Measurements from ENCODE around the gene XPO6.
A peak's percentile ranks its signal among the peaks of the same experiment; 100 is the strongest.

The XPO6 gene

DNA sequence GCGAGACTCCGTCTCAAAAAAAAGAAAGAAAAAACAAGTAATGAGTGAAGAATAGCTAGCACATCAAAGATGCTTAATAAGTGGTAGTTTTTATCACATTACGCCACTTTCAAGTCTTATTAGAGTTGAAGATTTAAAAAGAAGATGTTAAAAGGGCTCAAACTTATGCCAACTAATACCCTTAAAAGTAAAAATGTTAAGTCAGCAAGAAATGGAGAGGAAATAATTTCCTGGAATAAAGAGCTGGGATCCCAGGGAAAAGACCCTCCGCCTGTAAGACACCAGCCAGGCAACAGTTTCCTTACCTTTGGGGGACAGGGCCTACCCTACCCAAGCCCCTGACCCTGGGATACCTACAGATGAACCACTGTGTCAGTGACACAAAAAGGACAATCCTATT lies 3.6 kb downstream of the XPO6 start:
- no peak for DNase-seq (ENCODE audit: low spot score)

- no peak for DNase-seq (ENCODE audit: low spot score)
Observed at GRCh38 chr16:28207399-28207798, 4.4 kb downstream of the XPO6 start.

- DNase-seq (ENCODE audit: low spot score) = no peak
Observed at GRCh38 chr16:28205974-28206373, 5.8 kb downstream of the XPO6 start.

- no peak for DNase-seq (ENCODE audit: low spot score)
Observed at GRCh38 chr16:28205117-28205899, 6.5 kb downstream of the XPO6 start.

- no peak for DNase-seq (ENCODE audit: low spot score)
Observed at GRCh38 chr16:28204622-28205021, 7.1 kb downstream of the XPO6 start.

DNA sequence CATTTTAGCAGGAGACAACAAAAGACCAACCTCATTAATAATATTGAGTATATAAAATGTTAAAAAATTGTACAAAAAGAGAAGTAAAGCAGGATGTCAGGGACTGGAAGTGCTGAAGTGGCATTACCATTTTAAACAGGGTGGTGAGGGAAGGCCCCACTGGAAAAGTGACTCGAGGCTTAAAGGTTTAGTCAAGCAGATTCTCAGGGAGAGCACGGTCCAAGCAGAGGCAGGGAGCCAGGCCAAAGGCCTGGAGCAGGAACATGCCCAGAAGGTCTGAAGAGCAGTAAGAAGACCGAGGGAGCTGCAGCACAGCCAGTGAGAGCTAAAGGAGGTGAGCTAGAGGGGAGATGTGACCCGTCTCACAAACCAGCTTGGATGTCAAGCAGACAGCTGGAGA lies 7.6 kb downstream of the XPO6 start:
- no peak for DNase-seq (ENCODE audit: low spot score)

DNA sequence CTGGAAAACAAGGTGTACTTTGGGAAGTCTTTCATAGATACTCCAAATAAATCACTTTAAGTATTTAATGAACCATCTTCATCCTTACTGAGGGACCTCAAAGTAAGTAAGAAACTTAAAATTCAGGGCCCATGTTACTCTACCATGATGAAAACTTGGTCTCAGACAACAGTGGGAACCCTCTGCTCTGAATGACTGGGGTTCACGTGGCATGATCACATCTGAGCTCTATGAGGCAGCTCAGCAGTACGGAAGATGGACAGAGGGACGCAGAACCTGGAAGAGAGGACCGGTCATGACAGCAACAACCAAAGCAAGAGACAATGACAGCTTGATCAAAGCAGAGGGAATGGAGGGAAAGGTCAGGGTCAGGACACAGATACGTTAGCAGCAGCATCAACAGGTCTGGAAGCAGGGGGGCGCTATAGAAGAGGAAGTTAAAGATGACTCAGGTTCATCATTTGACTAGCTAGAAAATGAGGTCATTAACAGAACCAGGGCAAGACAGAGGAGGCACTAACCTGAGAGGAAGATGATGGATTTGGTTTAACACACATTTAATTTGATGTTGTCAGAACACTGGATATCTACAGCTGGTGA lies 9.5 kb downstream of the XPO6 start:
- DNase-seq (ENCODE audit: low spot score) = no peak

DNA sequence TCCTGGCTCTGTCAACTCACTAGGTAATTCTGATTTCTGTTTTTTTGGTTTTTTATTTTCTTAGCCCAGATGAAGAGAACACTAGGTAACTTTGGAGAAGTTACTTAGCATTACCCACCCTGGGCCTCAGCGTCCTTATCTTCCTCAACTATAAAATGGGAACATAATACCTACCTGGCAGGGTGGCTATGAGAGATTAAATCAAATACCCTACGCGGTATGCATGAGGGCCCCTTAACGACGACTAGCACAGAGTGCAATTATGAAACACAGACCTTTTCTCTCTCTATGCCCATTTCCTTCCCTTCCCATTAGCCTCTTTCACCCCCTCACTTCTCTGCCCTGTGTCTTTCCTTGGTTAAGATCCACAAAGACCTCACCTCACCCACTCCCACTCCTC lies 11.1 kb downstream of the XPO6 start:
- no peak for DNase-seq (ENCODE audit: low spot score)

- DNase-seq (ENCODE audit: low spot score) = no peak
Observed at GRCh38 chr16:28196387-28196987, 15.3 kb downstream of the XPO6 start.

DNA sequence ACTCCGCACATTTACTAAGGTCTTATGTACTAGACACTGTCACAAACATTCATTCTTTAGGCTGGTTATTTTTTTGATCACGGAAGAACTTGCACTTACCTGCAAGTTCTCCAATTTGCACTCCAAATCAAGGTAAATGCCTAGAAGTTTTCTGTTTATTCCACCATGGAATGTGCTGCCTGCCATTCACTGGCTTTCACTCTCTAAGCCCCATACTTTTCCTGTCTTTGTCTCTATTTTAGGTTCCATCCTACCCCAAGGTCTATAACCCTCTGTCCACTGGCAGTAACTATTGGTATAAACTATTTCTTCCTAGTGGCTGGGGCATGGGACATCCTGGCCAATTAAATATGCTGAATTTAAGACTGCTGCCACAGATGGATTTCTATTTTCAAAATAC lies 15.9 kb downstream of the XPO6 start:
- DNase-seq (ENCODE audit: low spot score) = no peak

DNA sequence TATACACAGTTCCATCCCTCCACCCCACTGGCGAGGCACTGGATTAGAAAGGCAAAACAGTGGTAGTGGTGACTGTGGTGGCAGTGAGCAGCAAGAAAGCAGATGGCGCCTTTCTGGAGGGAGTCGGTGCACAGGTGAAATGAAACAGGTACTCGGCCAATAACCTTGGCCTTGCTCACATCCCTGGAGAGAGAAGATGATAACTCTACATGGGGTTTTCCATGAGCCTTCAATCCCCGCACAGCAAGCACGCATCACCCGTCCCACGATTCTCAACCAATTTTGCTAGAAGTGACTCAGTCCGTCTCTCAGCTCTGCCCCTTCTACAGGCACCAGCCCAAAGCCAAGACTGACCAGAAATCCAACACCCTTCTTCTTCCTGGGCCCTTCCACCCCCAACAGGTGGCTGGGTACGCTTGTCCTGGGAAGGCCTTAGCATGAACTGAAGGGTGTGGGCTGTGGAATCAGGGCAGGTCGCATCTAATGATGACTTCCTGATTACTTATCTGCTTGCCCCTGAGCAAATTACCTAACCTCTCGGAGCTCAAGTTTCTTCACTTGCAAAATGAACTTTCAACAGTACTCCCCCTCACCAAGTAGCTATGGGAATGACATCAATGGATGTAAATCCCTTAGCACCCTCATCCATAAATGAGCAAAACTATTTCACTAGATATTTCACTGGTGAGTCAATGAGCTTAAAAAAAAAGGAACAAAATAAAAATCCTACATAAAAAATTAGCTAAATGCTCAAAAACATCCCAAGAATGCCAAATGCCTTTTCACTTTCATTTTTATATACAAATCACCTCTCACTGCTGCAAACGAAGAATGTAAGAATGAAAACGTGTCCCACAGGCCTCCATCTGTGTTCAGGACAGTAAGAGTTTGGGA lies 18.0 kb downstream of the XPO6 start:
- DNase-seq (ENCODE audit: low spot score) = peak; percentile 13

DNA sequence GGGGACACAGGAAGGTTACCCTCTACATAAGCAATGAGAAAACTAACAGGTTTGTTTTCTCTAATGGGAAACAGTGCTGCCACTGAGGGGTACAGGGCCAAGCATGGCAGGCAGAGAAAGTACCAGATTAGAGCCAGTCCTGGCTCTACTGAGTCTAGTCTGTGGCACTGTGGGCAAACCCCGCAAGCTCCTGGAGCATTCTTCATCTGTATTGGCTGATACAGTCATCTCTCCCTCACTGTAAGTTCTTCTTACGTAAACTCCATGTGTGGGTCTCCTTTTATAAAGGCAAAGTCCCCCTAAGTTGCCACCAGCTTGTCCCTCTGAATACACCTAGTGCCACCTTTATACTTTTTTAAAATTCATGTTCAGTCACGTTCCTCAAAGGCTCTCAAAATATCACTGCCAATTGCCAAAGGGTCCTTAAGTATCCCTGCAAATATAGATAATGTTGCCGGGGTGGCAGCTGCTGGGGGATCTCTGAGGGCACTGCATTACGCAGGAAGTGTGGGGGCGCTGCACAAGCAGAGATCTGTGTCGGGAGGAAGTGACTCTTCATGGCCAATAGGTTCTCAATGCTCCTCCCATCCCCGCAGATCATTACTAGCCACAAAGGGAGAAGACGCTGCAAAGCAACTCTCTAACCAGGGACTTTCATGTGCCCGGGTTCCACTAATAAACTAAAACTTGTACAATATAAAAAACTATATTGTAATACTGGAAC lies 18.8 kb downstream of the XPO6 start:
- peak; percentile 82 for DNase-seq (ENCODE audit: low spot score)

- DNase-seq (ENCODE audit: low spot score) = no peak
Observed at GRCh38 chr16:28191364-28191960, 20.3 kb downstream of the XPO6 start.

DNA sequence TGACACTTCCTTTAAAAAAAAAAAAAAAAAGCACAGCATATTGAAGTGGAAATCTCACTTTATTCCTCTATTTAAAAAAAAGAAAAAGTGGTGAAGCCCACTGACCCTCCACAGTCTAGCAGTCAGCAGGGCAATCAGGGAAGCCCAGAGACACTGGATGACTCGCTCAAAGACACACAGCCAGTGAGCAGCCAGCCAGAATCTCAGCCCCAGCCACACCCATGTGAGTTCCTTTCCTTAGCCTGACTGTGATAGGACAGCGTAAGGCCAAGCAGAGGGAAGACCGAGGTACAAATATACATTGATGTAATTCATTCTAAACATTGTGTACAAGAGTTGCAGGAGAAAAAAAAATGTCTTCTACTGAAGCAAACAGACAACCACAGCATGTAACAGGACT lies 22.5 kb downstream of the XPO6 start:
- DNase-seq (ENCODE audit: low spot score) = no peak

GRCh38 chr16:28188085-28188916 lies 23.5 kb downstream of the XPO6 start:
- no peak for DNase-seq (ENCODE audit: low spot score)

GRCh38 chr16:28187595-28188004 lies 24.2 kb downstream of the XPO6 start:
- DNase-seq (ENCODE audit: low spot score) = no peak

GRCh38 chr16:28186752-28187151 lies 25.0 kb downstream of the XPO6 start:
- DNase-seq (ENCODE audit: low spot score) = peak; percentile 46

- DNase-seq (ENCODE audit: low spot score) = no peak
Observed at GRCh38 chr16:28185696-28186095, 26.1 kb downstream of the XPO6 start.

GRCh38 chr16:28184625-28185024 lies 27.1 kb downstream of the XPO6 start:
- DNase-seq (ENCODE audit: low spot score) = no peak

DNA sequence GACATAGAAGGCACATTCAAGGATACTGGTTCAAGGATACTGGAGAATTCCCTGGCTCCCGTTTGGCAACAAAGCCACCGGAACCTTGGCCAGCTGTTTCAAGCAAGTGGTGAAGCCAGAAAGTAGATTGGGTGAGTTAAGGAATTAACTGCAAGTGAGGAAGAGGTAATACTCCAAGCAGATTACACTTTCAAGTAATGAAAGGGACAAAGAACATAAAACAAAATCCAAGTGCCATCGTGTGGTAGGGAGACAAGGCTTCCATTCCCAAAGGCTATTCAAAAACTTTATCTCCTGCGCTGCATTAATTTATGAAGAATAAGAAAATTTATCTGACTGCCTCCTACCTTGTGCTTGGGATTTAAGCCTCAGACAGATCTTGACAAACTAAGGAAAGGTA lies 27.8 kb downstream of the XPO6 start:
- no peak for DNase-seq (ENCODE audit: low spot score)
